ENCODE results near the gene RGS2. TPM values are rescaled to one million over a fixed set of nuclear protein-coding genes. Genes with fewer than 3 reads are reported as not detected.

Gene RGS2
- total RNA-seq, 1 donor from 2014 or later, result 110 TPM

DNA sequence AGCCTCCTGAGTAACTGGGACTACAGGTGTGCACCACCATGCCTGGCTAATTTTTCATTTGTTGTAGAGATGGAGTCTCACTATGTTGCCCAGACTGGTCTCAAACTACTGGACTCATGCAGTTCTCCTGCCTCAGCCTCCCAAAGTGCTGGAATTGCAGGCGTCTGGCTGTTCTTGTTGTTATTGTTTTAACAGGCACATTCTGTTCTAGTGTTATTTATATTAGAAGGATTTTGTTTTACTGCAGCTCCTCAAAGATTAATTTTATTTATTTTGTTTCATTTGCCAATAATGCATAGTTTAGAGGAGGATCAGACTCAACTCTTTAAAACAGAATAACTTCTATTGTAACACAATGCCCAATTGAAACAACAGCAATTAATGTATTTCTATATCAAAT, 35.5 kb downstream of the RGS2 start:
- Histone ChIP-seq H3K36me3 (ENCODE audit: control insufficient read depth in 3 of 3, insufficient read depth in 3 of 3, low read length in 3 of 3) (no peaks in the 10 kb centered on the region), H3K27ac (ENCODE audit: low read depth, low read length) (no peak overlapping the region), H3K4me3 (ENCODE audit: low read length in 3 of 3) (no peak overlapping the region), H3K9ac (ENCODE audit: low read depth in 1 of 3, low read length in 3 of 3) (no peak overlapping the region), H3K9me3 (ENCODE audit: control insufficient read depth in 3 of 3, low read length in 3 of 3) (no peaks in the 10 kb centered on the region), H3K4me1 (ENCODE audit: control insufficient read depth in 3 of 3, insufficient read depth in 3 of 3, low read length in 3 of 3) (no peaks in the 10 kb centered on the region), H3K27me3 (ENCODE audit: control insufficient read depth in 3 of 3, insufficient read depth in 3 of 3, low read length in 3 of 3) (no peaks in the 10 kb centered on the region)

DNA sequence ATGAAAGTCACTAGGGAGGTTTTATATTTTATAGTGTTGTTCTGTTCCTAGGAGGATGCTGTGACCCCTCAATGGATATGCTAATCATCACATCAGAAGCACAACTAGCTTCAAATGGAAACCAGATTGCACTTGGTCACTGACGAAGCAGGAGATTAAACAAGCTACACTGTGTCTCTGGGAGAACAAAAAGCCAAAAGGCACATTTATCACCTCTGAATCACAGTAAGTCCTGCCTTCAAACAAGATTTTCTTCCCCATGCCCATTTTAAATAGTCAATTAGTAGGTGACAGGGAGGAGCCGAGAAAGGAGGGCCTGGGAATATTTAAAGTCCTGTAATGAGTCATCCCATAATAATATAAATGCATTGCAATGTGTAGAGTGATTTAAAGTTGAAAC, 38.1 kb downstream of the RGS2 start:
- Histone ChIP-seq H3K9me3 (ENCODE audit: control insufficient read depth in 3 of 3, low read length in 3 of 3) (no peaks in the 10 kb centered on the region), H3K4me1 (ENCODE audit: control insufficient read depth in 3 of 3, insufficient read depth in 3 of 3, low read length in 3 of 3) (no peaks in the 10 kb centered on the region), H3K27me3 (ENCODE audit: control insufficient read depth in 3 of 3, insufficient read depth in 3 of 3, low read length in 3 of 3) (no peaks in the 10 kb centered on the region), H3K36me3 (ENCODE audit: control insufficient read depth in 3 of 3, insufficient read depth in 3 of 3, low read length in 3 of 3) (no peaks in the 10 kb centered on the region), H3K4me3 (ENCODE audit: low read length in 3 of 3) (no peak overlapping the region), H3K27ac (ENCODE audit: low read depth, low read length) (no peak overlapping the region), H3K9ac (ENCODE audit: low read depth in 1 of 3, low read length in 3 of 3) (no peak overlapping the region)

DNA sequence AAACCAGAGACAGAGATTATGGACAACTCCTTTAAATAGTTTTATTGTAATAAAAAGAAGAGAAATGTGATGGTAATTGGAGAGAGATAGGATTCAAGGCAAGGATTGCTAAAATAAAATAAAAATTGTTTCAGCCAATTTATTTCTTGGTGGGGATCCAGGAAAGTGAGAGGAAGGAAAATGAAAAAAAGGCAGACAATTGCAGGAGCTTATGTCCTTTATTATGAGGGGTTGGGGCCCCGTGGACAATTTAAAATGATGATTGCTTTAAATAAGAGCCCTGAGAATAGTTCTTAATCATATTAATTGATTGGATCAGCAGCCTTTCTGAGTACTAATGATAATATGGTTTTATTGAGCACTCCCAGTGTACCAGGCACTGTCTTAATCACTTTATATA, 40.2 kb downstream of the RGS2 start:
- no peak overlapping the region for H3K27ac ChIP-seq (ENCODE audit: low read depth, low read length)
- H3K36me3 ChIP-seq (ENCODE audit: control insufficient read depth in 3 of 3, insufficient read depth in 3 of 3, low read length in 3 of 3), result no peaks in the 10 kb centered on the region
- H3K9ac ChIP-seq (ENCODE audit: low read depth in 1 of 3, low read length in 3 of 3), result no peak overlapping the region
- no peaks in the 10 kb centered on the region for H3K4me1 ChIP-seq (ENCODE audit: control insufficient read depth in 3 of 3, insufficient read depth in 3 of 3, low read length in 3 of 3)
- no peaks in the 10 kb centered on the region for H3K27me3 ChIP-seq (ENCODE audit: control insufficient read depth in 3 of 3, insufficient read depth in 3 of 3, low read length in 3 of 3)
- no peak overlapping the region for H3K4me3 ChIP-seq (ENCODE audit: low read length in 3 of 3)
- no peaks in the 10 kb centered on the region for H3K9me3 ChIP-seq (ENCODE audit: control insufficient read depth in 3 of 3, low read length in 3 of 3)

DNA sequence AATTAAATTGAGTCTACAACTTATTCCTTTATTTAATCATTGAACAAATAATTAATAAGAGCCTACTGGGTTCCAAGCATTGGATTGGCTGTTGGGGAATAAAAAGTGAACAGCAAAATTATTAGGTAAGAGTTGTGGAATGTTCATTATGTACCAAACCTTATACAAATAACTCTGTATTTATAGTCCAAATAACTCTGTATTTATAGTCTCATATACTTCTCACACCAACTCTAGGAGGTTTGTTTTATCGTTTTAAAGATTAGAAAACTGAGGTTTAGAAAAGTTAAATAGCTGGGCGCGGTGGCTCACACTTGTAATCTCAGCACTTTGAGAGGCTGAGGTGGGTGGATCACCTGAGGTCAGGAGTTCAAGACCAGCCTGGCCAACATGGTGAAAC, 40.6 kb downstream of the RGS2 start:
- H3K27ac ChIP-seq (ENCODE audit: low read depth, low read length), result no peak overlapping the region
- no peaks in the 10 kb centered on the region for H3K36me3 ChIP-seq (ENCODE audit: control insufficient read depth in 3 of 3, insufficient read depth in 3 of 3, low read length in 3 of 3)
- no peaks in the 10 kb centered on the region for H3K4me1 ChIP-seq (ENCODE audit: control insufficient read depth in 3 of 3, insufficient read depth in 3 of 3, low read length in 3 of 3)
- no peaks in the 10 kb centered on the region for H3K9me3 ChIP-seq (ENCODE audit: control insufficient read depth in 3 of 3, low read length in 3 of 3)
- H3K9ac ChIP-seq (ENCODE audit: low read depth in 1 of 3, low read length in 3 of 3), result no peak overlapping the region
- no peaks in the 10 kb centered on the region for H3K27me3 ChIP-seq (ENCODE audit: control insufficient read depth in 3 of 3, insufficient read depth in 3 of 3, low read length in 3 of 3)
- no peak overlapping the region for H3K4me3 ChIP-seq (ENCODE audit: low read length in 3 of 3)

DNA sequence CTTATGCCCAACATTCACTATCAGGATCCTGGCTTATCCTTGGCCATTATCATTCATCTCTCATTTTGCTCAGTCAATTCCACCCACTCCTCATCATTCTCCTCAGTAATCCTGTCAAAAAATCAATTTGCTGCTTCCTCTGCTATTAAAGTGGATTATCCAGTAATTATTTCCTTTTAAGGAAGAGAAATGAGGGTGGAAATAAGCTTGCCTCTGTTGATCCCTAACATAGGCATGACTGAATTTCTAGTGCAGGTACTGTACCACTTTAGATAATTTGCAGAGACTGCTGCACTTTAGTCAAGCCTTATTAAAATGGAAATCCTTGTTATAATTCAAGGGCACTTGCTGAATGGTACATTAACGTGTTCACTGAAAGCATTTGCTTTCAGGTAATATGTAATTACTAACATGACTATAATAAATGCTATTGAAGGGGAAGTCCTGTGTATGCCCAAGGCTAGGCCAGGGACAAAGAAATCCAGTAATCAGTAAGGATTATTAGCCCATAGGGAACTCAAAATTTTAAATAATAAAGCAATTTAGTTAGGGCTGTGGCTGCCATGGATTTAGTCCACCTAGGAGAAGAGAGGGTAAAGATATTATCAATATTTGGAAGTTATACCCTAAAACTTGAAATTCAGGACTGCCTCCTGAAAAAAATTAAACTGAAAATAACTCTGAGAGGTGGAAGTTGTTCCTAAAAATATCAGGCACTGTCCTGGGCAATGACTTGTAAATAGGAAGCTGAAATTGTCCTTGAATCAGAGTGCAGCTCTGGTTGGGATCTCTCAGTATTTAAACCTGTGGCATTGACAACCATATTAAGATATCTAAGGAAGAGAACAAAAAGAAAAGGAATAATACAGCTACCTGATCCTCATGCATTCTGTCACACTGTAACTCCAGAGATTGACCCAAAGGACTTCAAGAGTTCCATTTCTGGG, 43.4 kb downstream of the RGS2 start:
- no peak overlapping the region for H3K9ac ChIP-seq (ENCODE audit: low read depth in 1 of 3, low read length in 3 of 3)
- H3K4me1 ChIP-seq (ENCODE audit: control insufficient read depth in 3 of 3, insufficient read depth in 3 of 3, low read length in 3 of 3), result no peaks in the 10 kb centered on the region
- no peaks in the 10 kb centered on the region for H3K36me3 ChIP-seq (ENCODE audit: control insufficient read depth in 3 of 3, insufficient read depth in 3 of 3, low read length in 3 of 3)
- H3K4me3 ChIP-seq (ENCODE audit: low read length in 3 of 3), result no peak overlapping the region
- H3K9me3 ChIP-seq (ENCODE audit: control insufficient read depth in 3 of 3, low read length in 3 of 3), result no peaks in the 10 kb centered on the region
- H3K27ac ChIP-seq (ENCODE audit: low read depth, low read length), result no peak overlapping the region
- no peaks in the 10 kb centered on the region for H3K27me3 ChIP-seq (ENCODE audit: control insufficient read depth in 3 of 3, insufficient read depth in 3 of 3, low read length in 3 of 3)

DNA sequence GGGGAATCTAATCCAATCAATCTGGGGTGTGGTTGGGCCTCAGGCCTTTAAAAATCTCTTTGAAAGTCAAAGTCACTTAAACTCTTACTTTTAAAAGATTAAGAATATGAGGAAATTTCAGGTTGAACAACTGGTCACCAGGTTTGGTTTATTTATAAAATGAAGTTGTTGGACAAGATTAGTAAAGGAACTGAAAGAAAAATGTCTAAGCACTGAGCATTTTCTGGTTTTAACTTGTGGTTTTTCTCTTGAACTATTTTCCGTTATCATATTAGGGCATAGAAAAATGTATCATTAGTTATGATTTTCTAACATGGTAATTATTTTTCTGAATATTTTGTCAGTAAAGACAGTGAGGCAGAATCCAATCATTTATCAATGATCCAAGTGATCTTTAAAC, 49.6 kb downstream of the RGS2 start:
- no peaks in the 10 kb centered on the region for H3K4me1 ChIP-seq (ENCODE audit: control insufficient read depth in 3 of 3, insufficient read depth in 3 of 3, low read length in 3 of 3)
- H3K36me3 ChIP-seq (ENCODE audit: control insufficient read depth in 3 of 3, insufficient read depth in 3 of 3, low read length in 3 of 3), result no peaks in the 10 kb centered on the region
- no peak overlapping the region for H3K27ac ChIP-seq (ENCODE audit: low read depth, low read length)
- H3K9ac ChIP-seq (ENCODE audit: low read depth in 1 of 3, low read length in 3 of 3), result no peak overlapping the region
- no peak overlapping the region for H3K4me3 ChIP-seq (ENCODE audit: low read length in 3 of 3)
- H3K9me3 ChIP-seq (ENCODE audit: control insufficient read depth in 3 of 3, low read length in 3 of 3), result no peaks in the 10 kb centered on the region
- no peaks in the 10 kb centered on the region for H3K27me3 ChIP-seq (ENCODE audit: control insufficient read depth in 3 of 3, insufficient read depth in 3 of 3, low read length in 3 of 3)

DNA sequence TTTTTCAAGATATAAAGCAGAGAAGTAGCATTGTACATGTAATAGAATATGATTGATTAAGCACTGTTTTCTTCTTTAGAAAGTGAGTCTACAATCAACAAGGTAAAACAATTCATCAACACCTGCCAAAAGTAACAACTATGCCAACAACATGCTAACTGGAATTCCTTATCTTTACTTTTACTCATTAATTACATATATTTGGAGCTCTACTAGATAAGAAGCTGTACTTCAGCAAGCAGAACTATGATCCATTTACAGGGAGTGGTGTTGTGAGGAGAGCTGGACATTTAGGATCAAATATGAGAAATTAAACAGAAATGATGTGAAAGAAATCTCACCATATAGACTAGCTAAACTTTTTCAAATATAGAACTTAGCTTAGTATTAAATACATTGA, 51.0 kb downstream of the RGS2 start:
- no peaks in the 10 kb centered on the region for H3K36me3 ChIP-seq (ENCODE audit: control insufficient read depth in 3 of 3, insufficient read depth in 3 of 3, low read length in 3 of 3)
- no peak overlapping the region for H3K9ac ChIP-seq (ENCODE audit: low read depth in 1 of 3, low read length in 3 of 3)
- no peak overlapping the region for H3K4me3 ChIP-seq (ENCODE audit: low read length in 3 of 3)
- no peaks in the 10 kb centered on the region for H3K27me3 ChIP-seq (ENCODE audit: control insufficient read depth in 3 of 3, insufficient read depth in 3 of 3, low read length in 3 of 3)
- H3K27ac ChIP-seq (ENCODE audit: low read depth, low read length), result no peak overlapping the region
- H3K9me3 ChIP-seq (ENCODE audit: control insufficient read depth in 3 of 3, low read length in 3 of 3), result no peaks in the 10 kb centered on the region
- no peaks in the 10 kb centered on the region for H3K4me1 ChIP-seq (ENCODE audit: control insufficient read depth in 3 of 3, insufficient read depth in 3 of 3, low read length in 3 of 3)

DNA sequence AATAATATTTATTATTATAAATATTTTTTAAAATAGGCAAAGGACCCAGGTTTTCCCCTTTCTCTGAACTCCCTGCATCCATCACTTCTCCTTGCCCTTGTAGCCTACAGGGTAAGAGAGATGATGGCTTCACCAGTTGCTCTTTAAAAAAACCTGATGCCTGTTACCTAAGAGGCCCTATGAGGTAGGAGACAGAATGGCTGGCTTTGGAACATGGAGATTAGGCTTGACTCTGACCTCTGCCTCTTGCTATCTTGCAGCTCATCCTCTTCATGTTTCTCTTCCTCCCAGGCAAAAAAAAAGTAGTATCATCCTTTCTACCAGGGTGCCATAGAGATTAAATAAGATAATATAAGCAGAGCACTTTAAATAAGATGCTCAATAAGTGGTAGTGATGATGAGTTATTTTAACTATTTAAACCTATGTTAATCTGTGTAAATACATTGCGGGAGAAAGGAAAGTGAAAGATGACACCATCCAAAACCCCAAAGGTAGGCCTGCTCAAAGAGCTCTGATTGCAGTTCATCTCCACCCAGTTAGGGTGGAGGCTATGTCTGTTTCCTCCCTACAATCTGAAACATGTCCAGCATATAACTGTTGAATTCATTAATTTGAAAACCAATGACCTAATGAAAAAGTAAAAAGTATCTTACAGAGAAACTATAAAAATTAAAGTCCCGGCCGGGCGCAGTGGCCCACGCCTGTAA, 51.8 kb downstream of the RGS2 start:
- no peaks in the 10 kb centered on the region for H3K9me3 ChIP-seq (ENCODE audit: control insufficient read depth in 3 of 3, low read length in 3 of 3)
- H3K36me3 ChIP-seq (ENCODE audit: control insufficient read depth in 3 of 3, insufficient read depth in 3 of 3, low read length in 3 of 3), result no peaks in the 10 kb centered on the region
- H3K27ac ChIP-seq (ENCODE audit: low read depth, low read length), result no peak overlapping the region
- no peak overlapping the region for H3K4me3 ChIP-seq (ENCODE audit: low read length in 3 of 3)
- H3K4me1 ChIP-seq (ENCODE audit: control insufficient read depth in 3 of 3, insufficient read depth in 3 of 3, low read length in 3 of 3), result no peaks in the 10 kb centered on the region
- no peaks in the 10 kb centered on the region for H3K27me3 ChIP-seq (ENCODE audit: control insufficient read depth in 3 of 3, insufficient read depth in 3 of 3, low read length in 3 of 3)
- H3K9ac ChIP-seq (ENCODE audit: low read depth in 1 of 3, low read length in 3 of 3), result no peak overlapping the region

DNA sequence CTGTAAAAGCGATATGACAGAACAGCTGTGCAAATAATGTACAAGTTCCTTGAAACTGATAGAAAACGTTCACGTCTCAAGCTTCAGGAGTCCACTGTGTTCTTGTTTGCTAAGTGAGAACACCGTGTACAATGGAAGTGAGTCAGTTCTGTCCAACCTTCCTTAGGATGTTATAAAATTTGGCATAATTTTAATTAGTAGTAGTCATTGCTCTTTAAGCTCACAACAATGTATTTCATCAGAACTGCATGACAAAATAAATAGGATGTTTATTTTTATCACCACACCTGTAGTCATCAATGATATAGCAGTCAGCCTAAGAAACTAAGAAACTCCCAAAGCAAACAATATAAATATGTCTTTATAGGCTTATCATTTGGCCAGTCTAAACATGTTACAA, 53.0 kb downstream of the RGS2 start:
- Histone ChIP-seq H3K27ac (ENCODE audit: low read depth, low read length) (no peak overlapping the region), H3K9ac (ENCODE audit: low read depth in 1 of 3, low read length in 3 of 3) (no peak overlapping the region), H3K27me3 (ENCODE audit: control insufficient read depth in 3 of 3, insufficient read depth in 3 of 3, low read length in 3 of 3) (no peaks in the 10 kb centered on the region), H3K4me1 (ENCODE audit: control insufficient read depth in 3 of 3, insufficient read depth in 3 of 3, low read length in 3 of 3) (no peaks in the 10 kb centered on the region), H3K9me3 (ENCODE audit: control insufficient read depth in 3 of 3, low read length in 3 of 3) (no peaks in the 10 kb centered on the region), H3K36me3 (ENCODE audit: control insufficient read depth in 3 of 3, insufficient read depth in 3 of 3, low read length in 3 of 3) (no peaks in the 10 kb centered on the region), H3K4me3 (ENCODE audit: low read length in 3 of 3) (no peak overlapping the region)

Measured in skeletal muscle tissue (tissue), 4 donors.